ENCODE data around the gene CNTNAP2. TPM values are rescaled to one million over a fixed set of nuclear protein-coding genes. Genes with fewer than 3 reads are reported as not detected.

The CNTNAP2 gene
- total RNA-seq, 4 donors from 2014 or later = 0.91 to 16.0 TPM; not detected in 2

GRCh38 chr7:148105853-148106252 lies 1989.3 kb downstream of the CNTNAP2 start:
- H3K36me3 ChIP-seq = no peaks in the 10 kb centered on the region
- H3K4me3 ChIP-seq = no peak overlapping the region
- intact Hi-C loops (cut with DNase I; ENCODE audit: low total_unique reads) = no loop called here

GRCh38 chr7:148107443-148108127 lies 1991.0 kb downstream of the CNTNAP2 start:
- intact Hi-C loops (cut with DNase I; ENCODE audit: low total_unique reads) = no loop called here
- Histone ChIP-seq H3K36me3 (no peaks in the 10 kb centered on the region), H3K27me3 (no peaks in the 10 kb centered on the region), H3K4me3 (no peak overlapping the region), H3K27ac (no peak overlapping the region), H3K9me3 (no peaks in the 10 kb centered on the region), H3K4me1 (no peaks in the 10 kb centered on the region)
- no peak for DNase-seq
- TF ChIP-seq POLR2A (IDR thresholded peaks at IDR 0.05) = no peak
- TF ChIP-seq, protein P1, sequence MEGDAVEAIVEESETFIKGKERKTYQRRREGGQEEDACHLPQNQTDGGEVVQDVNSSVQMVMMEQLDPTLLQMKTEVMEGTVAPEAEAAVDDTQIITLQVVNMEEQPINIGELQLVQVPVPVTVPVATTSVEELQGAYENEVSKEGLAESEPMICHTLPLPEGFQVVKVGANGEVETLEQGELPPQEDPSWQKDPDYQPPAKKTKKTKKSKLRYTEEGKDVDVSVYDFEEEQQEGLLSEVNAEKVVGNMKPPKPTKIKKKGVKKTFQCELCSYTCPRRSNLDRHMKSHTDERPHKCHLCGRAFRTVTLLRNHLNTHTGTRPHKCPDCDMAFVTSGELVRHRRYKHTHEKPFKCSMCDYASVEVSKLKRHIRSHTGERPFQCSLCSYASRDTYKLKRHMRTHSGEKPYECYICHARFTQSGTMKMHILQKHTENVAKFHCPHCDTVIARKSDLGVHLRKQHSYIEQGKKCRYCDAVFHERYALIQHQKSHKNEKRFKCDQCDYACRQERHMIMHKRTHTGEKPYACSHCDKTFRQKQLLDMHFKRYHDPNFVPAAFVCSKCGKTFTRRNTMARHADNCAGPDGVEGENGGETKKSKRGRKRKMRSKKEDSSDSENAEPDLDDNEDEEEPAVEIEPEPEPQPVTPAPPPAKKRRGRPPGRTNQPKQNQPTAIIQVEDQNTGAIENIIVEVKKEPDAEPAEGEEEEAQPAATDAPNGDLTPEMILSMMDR (IDR thresholded peaks at IDR 0.05) = no peak

More at GRCh38 chr7:148105853-148106252, 1989.3 kb downstream of the CNTNAP2 start:
- TF ChIP-seq, protein P1 (IDR thresholded peaks at IDR 0.05) = no peak
- TF ChIP-seq POLR2A (IDR thresholded peaks at IDR 0.05) = no peak
- H3K9me3 ChIP-seq = no peaks in the 10 kb centered on the region
- H3K27ac ChIP-seq = no peak overlapping the region
- no peak for DNase-seq
- no peaks in the 10 kb centered on the region for H3K4me1 ChIP-seq
- no peaks in the 10 kb centered on the region for H3K27me3 ChIP-seq

GRCh38 chr7:148108381-148108780 lies 1991.8 kb downstream of the CNTNAP2 start:
- no peaks in the 10 kb centered on the region for H3K36me3 ChIP-seq
- no peak for DNase-seq
- no peaks in the 10 kb centered on the region for H3K4me1 ChIP-seq
- no peak overlapping the region for H3K27ac ChIP-seq
- H3K9me3 ChIP-seq = no peaks in the 10 kb centered on the region
- no peak overlapping the region for H3K4me3 ChIP-seq
- H3K27me3 ChIP-seq = no peaks in the 10 kb centered on the region
- no peak for TF ChIP-seq POLR2A (IDR thresholded peaks at IDR 0.05)
- TF ChIP-seq, protein P1 (IDR thresholded peaks at IDR 0.05) = no peak
- intact Hi-C loops (cut with DNase I; ENCODE audit: low total_unique reads) = no loop called here

DNA sequence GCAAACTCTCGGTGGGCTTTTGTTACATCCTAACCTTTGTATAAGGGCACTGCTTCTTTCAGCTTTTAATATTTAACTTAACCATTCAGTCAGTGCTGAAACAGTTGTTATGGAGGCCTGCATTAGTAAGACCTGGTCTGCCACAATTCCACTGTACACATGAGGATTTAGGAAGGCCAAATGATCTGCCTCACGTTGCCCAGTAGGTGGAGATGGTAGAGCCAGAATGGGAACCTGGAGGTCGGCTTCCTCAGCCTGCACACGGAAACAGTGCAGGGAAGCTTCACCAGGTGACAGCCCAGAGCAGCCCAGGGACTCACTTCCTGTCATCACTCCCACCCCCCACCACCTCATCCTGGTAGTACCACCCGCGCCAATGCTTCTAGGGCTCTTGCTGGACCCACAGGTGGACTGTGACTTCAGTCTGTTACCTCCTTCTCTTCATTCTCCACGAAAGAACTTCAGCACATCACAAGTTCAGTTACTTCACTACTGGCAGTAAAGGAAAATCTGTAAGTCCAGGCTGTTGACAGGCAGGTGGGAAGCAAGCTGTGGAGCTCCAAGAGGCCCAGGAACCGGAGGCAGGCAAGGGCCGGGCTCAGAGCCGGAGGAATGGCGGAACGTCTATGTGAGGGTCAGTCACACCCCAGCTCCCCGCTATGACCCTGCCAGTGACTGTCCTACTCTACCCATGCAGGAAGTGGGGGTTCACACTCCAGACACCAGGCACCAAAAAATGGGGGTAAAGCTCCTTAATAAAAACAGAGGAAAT lies 1993.7 kb downstream of the CNTNAP2 start:
- no peak overlapping the region for H3K4me3 ChIP-seq
- DNase-seq = no peak
- H3K27ac ChIP-seq = no peak overlapping the region
- no peaks in the 10 kb centered on the region for H3K4me1 ChIP-seq
- intact Hi-C loops (cut with DNase I; ENCODE audit: low total_unique reads) = no loop called here
- H3K36me3 ChIP-seq = no peaks in the 10 kb centered on the region
- no peaks in the 10 kb centered on the region for H3K9me3 ChIP-seq
- TF ChIP-seq, protein P1 (IDR thresholded peaks at IDR 0.05) = no peak
- TF ChIP-seq POLR2A (IDR thresholded peaks at IDR 0.05) = no peak
- H3K27me3 ChIP-seq = no peaks in the 10 kb centered on the region

DNA sequence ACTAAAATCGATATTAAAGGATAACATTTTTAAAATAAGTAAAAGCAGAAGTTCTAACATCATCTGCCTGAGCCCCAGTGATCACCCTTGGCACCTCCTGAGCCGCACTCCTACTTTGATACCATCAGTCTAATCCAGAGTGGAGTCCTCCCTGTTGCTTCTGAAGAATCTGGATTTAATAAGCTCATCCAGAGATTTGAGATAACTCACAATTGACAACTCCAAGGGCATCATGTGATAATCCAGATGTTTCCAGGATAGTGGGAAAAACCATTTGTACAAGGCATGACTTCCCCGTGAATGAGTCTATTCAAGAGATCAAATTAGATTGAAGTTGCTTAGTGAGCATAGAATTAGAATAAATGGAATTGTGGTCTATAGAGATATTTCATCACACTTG lies 1998.2 kb downstream of the CNTNAP2 start:
- Histone ChIP-seq H3K4me1 (no peaks in the 10 kb centered on the region), H3K36me3 (no peaks in the 10 kb centered on the region), H3K4me3 (no peak overlapping the region)

More for the DNA sequence above, 1998.2 kb downstream of the CNTNAP2 start:
- no peak for TF ChIP-seq POLR2A (IDR thresholded peaks at IDR 0.05)
- TF ChIP-seq, protein P1 (IDR thresholded peaks at IDR 0.05) = no peak
- no peak for DNase-seq
- H3K27me3 ChIP-seq = no peaks in the 10 kb centered on the region
- no peak overlapping the region for H3K27ac ChIP-seq
- intact Hi-C loops (cut with DNase I; ENCODE audit: low total_unique reads) = no loop called here
- no peaks in the 10 kb centered on the region for H3K9me3 ChIP-seq

All from uterus (tissue), 4 donors.